H9 (cell line): ENCODE measurements around the gene ECHS1. TPM values are rescaled to one million over a fixed set of nuclear protein-coding genes. Genes with fewer than 3 reads are reported as not detected.

ENCODE experiments used
- DNase-seq: peaks from one replicate; pipeline ENCODE4 v3.0.0-alpha.2; 2017
- H2AFZ ChIP-seq: one replicate; pipeline ENCODE4 v1.6.1; 2013; ENCODE audit warnings: mild to moderate bottlenecking, low read length, control low read depth, moderate library complexity
- H2AK5ac ChIP-seq: 2 replicates; pipeline ENCODE4 v1.6.1; 2013; ENCODE audit warnings: low read length, control low read depth, mixed read lengths; ENCODE audit not compliant: insufficient read length
- H2BK120ac ChIP-seq: one replicate; pipeline ENCODE4 v1.6.1; 2013; ENCODE audit warnings: low read depth, mild to moderate bottlenecking, low read length, control low read depth, inconsistent platforms; ENCODE audit not compliant: poor library complexity, severe bottlenecking
- H2BK12ac ChIP-seq: 2 replicates; pipeline ENCODE4 v1.6.1; 2013; ENCODE audit warnings: low read length, control low read depth, mixed read lengths, low read depth; ENCODE audit not compliant: insufficient read length
- H2BK15ac ChIP-seq: 2 replicates; pipeline ENCODE4 v1.6.1; 2013; ENCODE audit warnings: low read depth, low read length, control low read depth
- H2BK20ac ChIP-seq: one replicate; pipeline ENCODE4 v1.6.1; 2013; ENCODE audit warnings: low read depth, mild to moderate bottlenecking, low read length, control low read depth, inconsistent platforms; ENCODE audit not compliant: poor library complexity, severe bottlenecking
- H2BK5ac ChIP-seq: 2 replicates; pipeline ENCODE4 v1.6.1; 2013; ENCODE audit warnings: low read length, control low read depth, mixed read lengths; ENCODE audit not compliant: insufficient read length
- H3K14ac ChIP-seq: 2 replicates; pipeline ENCODE4 v1.6.1; 2013; ENCODE audit warnings: low read length, control low read depth; ENCODE audit not compliant: insufficient read depth
- H3K18ac ChIP-seq: 2 replicates; pipeline ENCODE4 v1.6.1; 2013; ENCODE audit warnings: low read depth, mild to moderate bottlenecking, mixed read lengths, low read length, control low read depth; ENCODE audit not compliant: insufficient read length
- H3K23ac ChIP-seq: 2 replicates; pipeline ENCODE4 v1.6.1; 2013; ENCODE audit warnings: low read length, control low read depth, mixed read lengths, low read depth; ENCODE audit not compliant: insufficient read length
- H3K23me2 ChIP-seq: 2 replicates; pipeline ENCODE4 v1.6.1; 2013; ENCODE audit warnings: low read depth, mild to moderate bottlenecking, mixed read lengths, low read length, control low read depth; ENCODE audit not compliant: insufficient read length, poor library complexity, severe bottlenecking
- H3K27ac ChIP-seq: 2 replicates; pipeline ENCODE4 v1.5.1; 2013; ENCODE audit warnings: low read length, control low read depth, mixed read lengths, low read depth; ENCODE audit not compliant: insufficient read length
- H3K27me3 ChIP-seq: 2 replicates; pipeline ENCODE4 v1.6.1; 2013; ENCODE audit warnings: low read length, control low read depth, inconsistent platforms; ENCODE audit not compliant: insufficient read depth
- H3K4ac ChIP-seq: 2 replicates; pipeline ENCODE4 v1.6.1; 2013; ENCODE audit warnings: low read depth, mild to moderate bottlenecking, control low read depth, inconsistent platforms, low read length, moderate library complexity
- H3K4me1 ChIP-seq: 2 replicates; pipeline ENCODE4 v1.6.1; 2013; ENCODE audit warnings: low read length, control low read depth, inconsistent platforms; ENCODE audit not compliant: insufficient read depth
- H3K4me2 ChIP-seq: 2 replicates; pipeline ENCODE4 v1.6.1; 2013; ENCODE audit warnings: low read length, control low read depth, mixed read lengths; ENCODE audit not compliant: insufficient read length, insufficient read depth
- H3K56ac ChIP-seq: 2 replicates; pipeline ENCODE4 v1.6.1; 2013; ENCODE audit warnings: low read depth, mild to moderate bottlenecking, mixed read lengths, low read length, control low read depth; ENCODE audit not compliant: insufficient read length
- H3K79me1 ChIP-seq: 2 replicates; pipeline ENCODE4 v1.6.1; 2013; ENCODE audit warnings: low read depth, mild to moderate bottlenecking, moderate library complexity, low read length, control low read depth, inconsistent platforms; ENCODE audit not compliant: insufficient read depth, poor library complexity, severe bottlenecking
- H3K79me2 ChIP-seq: 2 replicates; pipeline ENCODE4 v1.6.1; 2013; ENCODE audit warnings: low read length, control low read depth, inconsistent platforms; ENCODE audit not compliant: insufficient read depth
- H3K9ac ChIP-seq: 2 replicates; pipeline ENCODE4 v1.6.1; 2013; ENCODE audit warnings: low read length, control low read depth, mixed read lengths; ENCODE audit not compliant: insufficient read length; ENCODE audit errors: extremely low read depth
- H3K9me3 ChIP-seq: one replicate; pipeline ENCODE4 v1.6.1; 2013; ENCODE audit warnings: low read depth, low read length, inconsistent platforms; ENCODE audit not compliant: control insufficient read depth
- H3T11ph ChIP-seq: one replicate; pipeline ENCODE4 v1.6.1; 2013; ENCODE audit warnings: mild to moderate bottlenecking, low read length, control low read depth, inconsistent platforms
- H4K20me1 ChIP-seq: one replicate; pipeline ENCODE4 v1.6.1; 2013; ENCODE audit not compliant: control insufficient read depth, insufficient read length, insufficient read depth
- H4K5ac ChIP-seq: 2 replicates; pipeline ENCODE4 v1.6.1; 2013; ENCODE audit warnings: low read depth, mild to moderate bottlenecking, mixed read lengths, low read length, control low read depth; ENCODE audit not compliant: insufficient read length
- H4K8ac ChIP-seq: replicated peaks from 2 replicates; pipeline ENCODE4 v1.6.1; 2013; ENCODE audit warnings: low read length, control low read depth, mixed read lengths, low read depth; ENCODE audit not compliant: insufficient read length
- H4K91ac ChIP-seq: 2 replicates; pipeline ENCODE4 v1.6.1; 2013; ENCODE audit warnings: low read depth, mild to moderate bottlenecking, moderate library complexity, mixed read lengths, low read length, control low read depth; ENCODE audit not compliant: insufficient read length
- H3K27ac Mint-ChIP-seq, 3 experiments: 2 replicates in 2 of 3; 3 replicates in 1 of 3; pipeline ENCODE4 v1.8.0; 2020 to 2021; ENCODE audit warnings: mixed read lengths in 3 of 3, mild to moderate bottlenecking in 1 of 3, moderate library complexity in 1 of 3
- H3K27me3 Mint-ChIP-seq: 2 replicates; pipeline ENCODE4 v1.8.0; 2021; ENCODE audit warnings: low read depth, mild to moderate bottlenecking, moderate library complexity, mixed read lengths
- H3K36me3 Mint-ChIP-seq, 3 experiments: 2 replicates in 2 of 3; 3 replicates in 1 of 3; pipeline ENCODE4 v1.8.0; 2020 to 2021; ENCODE audit warnings: low read depth in 3 of 3, mixed read lengths in 3 of 3; ENCODE audit not compliant: insufficient read depth in 1 of 3
- H3K4me1 Mint-ChIP-seq, 2 experiments: 2 replicates each; pipeline ENCODE4 v1.8.0; 2020; ENCODE audit warnings: mixed read lengths in 2 of 2
- H3K4me3 Mint-ChIP-seq, 2 experiments: 2 replicates in 1 of 2; 3 replicates in 1 of 2; pipeline ENCODE4 v1.8.0; 2020 to 2021; ENCODE audit warnings: mild to moderate bottlenecking in 2 of 2, mixed read lengths in 2 of 2, moderate library complexity in 1 of 2
- H3K9me3 Mint-ChIP-seq, 2 experiments: 2 replicates in 1 of 2; 3 replicates in 1 of 2; pipeline ENCODE4 v1.8.0; 2020; ENCODE audit warnings: mild to moderate bottlenecking in 2 of 2, mixed read lengths in 2 of 2, moderate library complexity in 1 of 2
- WGBS: extraction: QIAGEN DNeasy Blood & Tissue Kit; methylation state at CpG from one replicate; pipeline ENCODE4 v1.1.7; 2013; ENCODE audit warnings: missing lambda C conversion rate, low lambda C conversion rate, mixed read lengths; ENCODE audit not compliant: insufficient read length; ENCODE audit errors: extremely low coverage; 5-methylcytosine and 5-hydroxymethylcytosine counted together
- total RNA-seq: library from RNA; stranded (reverse); gene quantifications from 2 replicates; pipeline ENCODE4 v1.2.1, GENCODE V29; 2021
- TF ChIP-seq, protein P1 (sequence below): fragments of 200-600 bp; sonication (generic); conservative IDR thresholded peaks from 3 replicates; pipeline ENCODE4 v1.8.0; 2021; ENCODE audit warnings: antibody characterized with exemption, mild to moderate bottlenecking

Gene ECHS1
- total RNA-seq, 1 experiment from 2014 or later = 94.1 TPM

DNA sequence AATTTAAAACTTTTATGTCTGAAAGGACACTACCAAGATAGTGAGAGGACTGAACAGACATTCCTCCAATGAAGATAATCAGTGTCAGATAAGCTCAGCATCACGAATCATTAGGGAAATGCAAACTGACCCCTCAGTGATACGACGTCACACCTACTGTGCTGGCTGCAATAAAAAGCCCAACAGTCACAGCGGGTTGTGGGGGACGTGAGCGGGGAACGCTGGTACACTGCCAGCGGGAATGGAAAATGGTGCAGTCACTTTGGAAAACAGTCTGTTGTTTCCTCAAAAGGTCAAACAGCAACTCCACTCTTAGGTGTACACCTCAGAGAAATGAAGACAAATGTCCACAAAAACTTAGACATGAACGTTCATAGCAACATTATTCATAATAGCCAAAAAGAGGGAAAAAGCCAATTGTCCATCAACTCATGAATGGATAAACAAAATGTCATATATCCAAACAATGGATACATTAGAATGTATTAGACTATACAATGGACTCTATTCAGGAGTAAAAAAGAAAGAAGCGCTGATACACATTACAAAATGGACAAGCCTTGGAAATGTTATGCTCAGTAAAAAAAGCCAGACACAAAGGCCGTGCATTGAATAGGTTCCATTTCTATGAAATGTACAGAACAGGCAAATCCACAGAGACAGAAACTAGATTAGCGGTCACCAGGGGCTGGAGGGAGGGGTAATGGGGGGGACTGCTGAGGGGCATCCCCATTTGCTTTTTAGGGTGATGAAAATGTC lies 2.4 kb upstream of the ECHS1 start:
- H3K27ac ChIP-seq = no peak overlapping the region
- DNase-seq = no peak
- H2BK12ac ChIP-seq = no peak overlapping the region
- no peaks in the 10 kb centered on the region for H3K4me1 ChIP-seq
- H3K36me3 Mint-ChIP-seq = peaks cover 2 to 9% (median 9%) of the 10 kb centered on the region in 3 experiments; a peak in 5 of 7 replicates
- H3K4me1 Mint-ChIP-seq = peaks cover 2 to 7% of the 10 kb centered on the region in 2 experiments; a peak in 3 of 4 replicates
- no peak overlapping the region for H3K27ac Mint-ChIP-seq
- peaks cover 8% of the 10 kb centered on the region for H3K23me2 ChIP-seq
- H2AK5ac ChIP-seq = no peak overlapping the region
- H3K27me3 ChIP-seq = peaks cover 18% of the 10 kb centered on the region
- H3K79me1 ChIP-seq = no peaks in the 10 kb centered on the region
- H3K18ac ChIP-seq = no peak overlapping the region
- H3K4me2 ChIP-seq = no peak overlapping the region
- H4K91ac ChIP-seq = no peak overlapping the region
- H3K4ac ChIP-seq = no peak overlapping the region
- H2BK20ac ChIP-seq = no peak overlapping the region
- H3K9me3 Mint-ChIP-seq = peaks cover 0 to 3% of the 10 kb centered on the region in 2 experiments; a peak in 2 of 5 replicates
- H4K20me1 ChIP-seq = no peaks in the 10 kb centered on the region
- no peak overlapping the region; a peak in 1 of 5 replicates for H3K4me3 Mint-ChIP-seq
- no peak overlapping the region for H4K5ac ChIP-seq
- H3K14ac ChIP-seq = no peak overlapping the region
- no peaks in the 10 kb centered on the region for H3K9me3 ChIP-seq
- no peak overlapping the region for H3K9ac ChIP-seq
- no peaks in the 10 kb centered on the region for H3K79me2 ChIP-seq
- H3T11ph ChIP-seq = no peak overlapping the region
- no peak overlapping the region for H3K23ac ChIP-seq
- H3K56ac ChIP-seq = no peak overlapping the region
- peaks cover 54% of the 10 kb centered on the region for H3K27me3 Mint-ChIP-seq
- no peak overlapping the region for H2AFZ ChIP-seq
- no CpG with 5 or more reads among the region's 12 CpGs for WGBS
- H4K8ac ChIP-seq = no peak overlapping the region
- no peak overlapping the region for H2BK15ac ChIP-seq
- no peak overlapping the region for H2BK5ac ChIP-seq
- H2BK120ac ChIP-seq = no peak overlapping the region
- TF ChIP-seq, protein P1, sequence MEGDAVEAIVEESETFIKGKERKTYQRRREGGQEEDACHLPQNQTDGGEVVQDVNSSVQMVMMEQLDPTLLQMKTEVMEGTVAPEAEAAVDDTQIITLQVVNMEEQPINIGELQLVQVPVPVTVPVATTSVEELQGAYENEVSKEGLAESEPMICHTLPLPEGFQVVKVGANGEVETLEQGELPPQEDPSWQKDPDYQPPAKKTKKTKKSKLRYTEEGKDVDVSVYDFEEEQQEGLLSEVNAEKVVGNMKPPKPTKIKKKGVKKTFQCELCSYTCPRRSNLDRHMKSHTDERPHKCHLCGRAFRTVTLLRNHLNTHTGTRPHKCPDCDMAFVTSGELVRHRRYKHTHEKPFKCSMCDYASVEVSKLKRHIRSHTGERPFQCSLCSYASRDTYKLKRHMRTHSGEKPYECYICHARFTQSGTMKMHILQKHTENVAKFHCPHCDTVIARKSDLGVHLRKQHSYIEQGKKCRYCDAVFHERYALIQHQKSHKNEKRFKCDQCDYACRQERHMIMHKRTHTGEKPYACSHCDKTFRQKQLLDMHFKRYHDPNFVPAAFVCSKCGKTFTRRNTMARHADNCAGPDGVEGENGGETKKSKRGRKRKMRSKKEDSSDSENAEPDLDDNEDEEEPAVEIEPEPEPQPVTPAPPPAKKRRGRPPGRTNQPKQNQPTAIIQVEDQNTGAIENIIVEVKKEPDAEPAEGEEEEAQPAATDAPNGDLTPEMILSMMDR = no peak
